Erythroblast (primary cell): ENCODE results near the gene STK36.

Experiments used
- DNase-seq, 2 experiments: peaks; one replicate each; lab custom pipeline; 2025; lab: John Stamatoyannopoulos, UW
- GATA1 ChIP-seq: IDR thresholded peaks from 2 replicates; pipeline ENCODE4 v1.6.1; 2011; ENCODE audit warnings: low read depth, mild to moderate bottlenecking, control low read depth, low read length, moderate library complexity
- POLR2A ChIP-seq: IDR thresholded peaks from 2 replicates; pipeline ENCODE4 v1.6.1; 2011; ENCODE audit warnings: mild to moderate bottlenecking, low read length

Gene STK36

GRCh38 chr2:218671654-218672566 is at the start of gene STK36, which contains the start of gene RNF25:
Gene STK36 (plus strand): TSS chr2:218672086. CDS start chr2:218672830, 744 bp downstream.
Gene RNF25 (minus strand): TSS chr2:218672002. CDS start chr2:218671970, 32 bp downstream.
- TF ChIP-seq POLR2A (peak; percentile 87), GATA1 (no peak)
- DNase-seq: peak; percentile 90

GRCh38 chr2:218622606-218623365 is 49.1 kb upstream of the STK36 start:
- TF ChIP-seq POLR2A (no peak), GATA1 (no peak)
- no peak for DNase-seq

- no peak for DNase-seq
- no peak for TF ChIP-seq POLR2A
- TF ChIP-seq GATA1: no peak
Measured at GRCh38 chr2:218623366-218623705, 48.5 kb upstream of the STK36 start.

- no peak for TF ChIP-seq GATA1
- no peak for TF ChIP-seq POLR2A
- DNase-seq: no peak
Measured at GRCh38 chr2:218626369-218626768, 45.5 kb upstream of the STK36 start.

- no peak for TF ChIP-seq GATA1
- TF ChIP-seq POLR2A: no peak
- DNase-seq: no peak
Measured at GRCh38 chr2:218627939-218628338, 43.9 kb upstream of the STK36 start.

- TF ChIP-seq POLR2A (no peak), GATA1 (no peak)
- no peak for DNase-seq
Measured at GRCh38 chr2:218631837-218632236, 40.0 kb upstream of the STK36 start.

GRCh38 chr2:218635719-218636118 is 36.2 kb upstream of the STK36 start:
- TF ChIP-seq POLR2A (no peak), GATA1 (no peak)
- DNase-seq: no peak

- DNase-seq: no peak
- no peak for TF ChIP-seq GATA1
- no peak for TF ChIP-seq POLR2A
Measured at GRCh38 chr2:218638372-218638771, 33.5 kb upstream of the STK36 start.

- TF ChIP-seq POLR2A (no peak), GATA1 (no peak)
- DNase-seq: no peak
Measured at GRCh38 chr2:218642121-218642656, 29.7 kb upstream of the STK36 start.

GRCh38 chr2:218642786-218643185 is 29.1 kb upstream of the STK36 start:
- DNase-seq: no peak
- TF ChIP-seq GATA1 (no peak), POLR2A (no peak)

- TF ChIP-seq POLR2A (no peak), GATA1 (no peak)
Measured at GRCh38 chr2:218643751-218644310, 28.1 kb upstream of the STK36 start.

GRCh38 chr2:218644721-218645120 is 27.2 kb upstream of the STK36 start:
- TF ChIP-seq GATA1 (no peak), POLR2A (no peak)
- no peak for DNase-seq

More at GRCh38 chr2:218643751-218644310, 28.1 kb upstream of the STK36 start:
- DNase-seq: no peak

- no peak for TF ChIP-seq GATA1
- TF ChIP-seq POLR2A: no peak
Measured at GRCh38 chr2:218645126-218645525, 26.8 kb upstream of the STK36 start.

More at GRCh38 chr2:218645126-218645525, 26.8 kb upstream of the STK36 start:
- no peak for DNase-seq
